IMR-90 (cell line): ENCODE data around the gene SRRM4. TPM values are rescaled to one million over a fixed set of nuclear protein-coding genes. Genes with fewer than 3 reads are reported as not detected.

ENCODE experiments used
- ATAC-seq: fragments of 200-7000 bp; cut with Tn5 transposase; 2 replicates; pipeline ENCODE4 v1.9.1; 2020; ENCODE audit warnings: low read depth, mild to moderate bottlenecking, moderate library complexity
- BruUV-seq: library from RNA; stranded (reverse); fragments of 400-500 nt; replicated peaks from 2 replicates; lab custom pipeline; 2021; lab: Mats Ljungman, UMichigan
- CTCF ChIA-PET: fragments of 300-600 bp; formaldehyde crosslinking; extraction: SDS; loops from one replicate; lab custom pipeline; 2021; ENCODE audit warnings: antibody characterized with exemption; lab: Yijun Ruan, JAX
- POLR2A ChIA-PET: fragments of 300-600 bp; sonication (Branson Sonifier 250); formaldehyde crosslinking; loops from one replicate; lab custom pipeline; 2022; ENCODE audit warnings: antibody characterized with exemption; ENCODE audit not compliant: unreplicated experiment; lab: Charles Lee
- DNase-seq: peaks from one replicate; pipeline ENCODE4 v3.0.0; 2013
- H2AFZ ChIP-seq: replicated peaks from 2 replicates; pipeline ENCODE3; 2013; ENCODE audit warnings: low read length, mild to moderate bottlenecking; ENCODE audit not compliant: poor library complexity
- H2AK5ac ChIP-seq: 2 replicates; pipeline ENCODE4 v1.6.1; 2013; ENCODE audit warnings: low read depth, low read length, inconsistent platforms
- H2AK9ac ChIP-seq: replicated peaks from 2 replicates; pipeline ENCODE3; 2013; ENCODE audit warnings: mild to moderate bottlenecking, low read depth, low read length, moderate library complexity; ENCODE audit not compliant: poor library complexity
- H2BK120ac ChIP-seq: 2 replicates; pipeline ENCODE4 v1.6.1; 2013; ENCODE audit warnings: low read depth, low read length, inconsistent platforms
- H2BK15ac ChIP-seq: 3 replicates; pipeline ENCODE4 v1.6.1; 2013; ENCODE audit warnings: low read depth, low read length, inconsistent platforms
- H2BK20ac ChIP-seq: 2 replicates; pipeline ENCODE4 v1.6.1; 2013; ENCODE audit warnings: low read depth, mild to moderate bottlenecking, inconsistent platforms, low read length, moderate library complexity
- H2BK5ac ChIP-seq: 2 replicates; pipeline ENCODE4 v1.6.1; 2013; ENCODE audit warnings: mild to moderate bottlenecking, low read depth, low read length, inconsistent platforms; ENCODE audit not compliant: poor library complexity, severe bottlenecking
- H3K14ac ChIP-seq: replicated peaks from 2 replicates; pipeline ENCODE4 v1.6.1; 2013; ENCODE audit warnings: low read depth, low read length, inconsistent platforms
- H3K18ac ChIP-seq: 2 replicates; pipeline ENCODE4 v1.6.1; 2013; ENCODE audit warnings: low read depth, low read length, control low read depth
- H3K23ac ChIP-seq: 2 replicates; pipeline ENCODE4 v1.6.1; 2013; ENCODE audit warnings: low read depth, low read length, inconsistent platforms
- H3K27ac ChIP-seq: 2 replicates; pipeline ENCODE4 v1.5.1; 2013; ENCODE audit warnings: mild to moderate bottlenecking, control low read depth, low read length; ENCODE audit not compliant: insufficient read depth
- H3K27me3 ChIP-seq: 2 replicates; pipeline ENCODE4 v1.6.1; 2013; ENCODE audit warnings: low read length; ENCODE audit not compliant: control insufficient read depth, insufficient read depth
- H3K36me3 ChIP-seq: 2 replicates; pipeline ENCODE4 v1.6.1; 2013; ENCODE audit warnings: low read length, mixed read lengths; ENCODE audit not compliant: control insufficient read depth, insufficient read depth
- H3K4ac ChIP-seq: 2 replicates; pipeline ENCODE4 v1.6.1; 2013; ENCODE audit warnings: low read depth, low read length, inconsistent platforms
- H3K4me1 ChIP-seq: 2 replicates; pipeline ENCODE4 v1.6.1; 2013; ENCODE audit warnings: low read length, mixed read lengths; ENCODE audit not compliant: control insufficient read depth, insufficient read depth
- H3K4me2 ChIP-seq: 2 replicates; pipeline ENCODE4 v1.6.1; 2013; ENCODE audit warnings: low read depth, mild to moderate bottlenecking, control low read depth, low read length, moderate library complexity
- H3K4me3 ChIP-seq: 2 replicates; pipeline ENCODE4 v1.5.1; 2013; ENCODE audit warnings: low read depth, mild to moderate bottlenecking, control low read depth, low read length, moderate library complexity; ENCODE audit not compliant: insufficient read depth
- H3K56ac ChIP-seq: 2 replicates; pipeline ENCODE4 v1.6.1; 2013; ENCODE audit warnings: low read length, inconsistent platforms; ENCODE audit not compliant: insufficient read depth; ENCODE audit errors: extremely low read depth
- H3K79me1 ChIP-seq, 2 experiments: 2 replicates each; pipeline ENCODE4 v1.6.1; 2013; ENCODE audit warnings: low read length in 2 of 2, inconsistent platforms in 1 of 2, low read depth in 1 of 2
- H3K9ac ChIP-seq: 2 replicates; pipeline ENCODE4 v1.6.1; 2013; ENCODE audit warnings: low read depth, low read length, control low read depth
- H3K9me1 ChIP-seq: 2 replicates; pipeline ENCODE4 v1.6.1; 2013; ENCODE audit warnings: low read length, inconsistent platforms; ENCODE audit not compliant: insufficient read depth
- H3K9me3 ChIP-seq: 2 replicates; pipeline ENCODE4 v1.6.1; 2013; ENCODE audit warnings: low read length; ENCODE audit not compliant: control insufficient read depth, insufficient read depth
- H4K20me1 ChIP-seq: 2 replicates; pipeline ENCODE4 v1.6.1; 2013; ENCODE audit warnings: low read length, inconsistent platforms; ENCODE audit not compliant: insufficient read depth
- H4K5ac ChIP-seq: 2 replicates; pipeline ENCODE4 v1.6.1; 2013; ENCODE audit warnings: mild to moderate bottlenecking, low read depth, low read length, control low read depth
- H4K8ac ChIP-seq, 2 experiments: 2 replicates each; pipeline ENCODE4 v1.6.1; 2013; ENCODE audit warnings: low read depth in 2 of 2, low read length in 2 of 2, control low read depth in 1 of 2, inconsistent platforms in 1 of 2
- H4K91ac ChIP-seq: 2 replicates; pipeline ENCODE4 v1.6.1; 2013; ENCODE audit warnings: low read depth, low read length, inconsistent platforms; ENCODE audit not compliant: insufficient read depth
- BHLHE40 ChIP-seq: fragments of 150-350 bp; IDR thresholded peaks from 2 replicates; pipeline ENCODE4 v1.6.1; 2016; ENCODE audit warnings: mild to moderate bottlenecking, low read depth, low read length
- CEBPB ChIP-seq: IDR thresholded peaks from 2 replicates; pipeline ENCODE4 v1.6.1; 2012; ENCODE audit warnings: low read depth, low read length, improper control_type of control experiment
- CHD1 ChIP-seq: IDR thresholded peaks from 2 replicates; pipeline ENCODE4 v1.6.1; 2012; ENCODE audit warnings: low read depth, low read length, improper control_type of control experiment
- ELK1 ChIP-seq: fragments of 150-350 bp; IDR thresholded peaks from 2 replicates; pipeline ENCODE4 v1.6.1; 2016; ENCODE audit warnings: low read depth, mild to moderate bottlenecking, low read length, moderate library complexity, borderline replicate concordance
- FOS ChIP-seq: fragments of 150-350 bp; IDR thresholded peaks from 2 replicates; pipeline ENCODE4 v1.6.1; 2016; ENCODE audit warnings: low read depth, low read length
- MAFK ChIP-seq: IDR thresholded peaks from 2 replicates; pipeline ENCODE4 v1.6.1; 2012; ENCODE audit warnings: low read depth, low read length, improper control_type of control experiment
- MAZ ChIP-seq: IDR thresholded peaks from 2 replicates; pipeline ENCODE4 v1.6.1; 2012; ENCODE audit warnings: low read depth, mild to moderate bottlenecking, low read length, improper control_type of control experiment, moderate library complexity, borderline replicate concordance
- MXI1 ChIP-seq: IDR thresholded peaks from 2 replicates; pipeline ENCODE4 v1.6.1; 2012; ENCODE audit warnings: low read depth, mild to moderate bottlenecking, low read length, moderate library complexity, borderline replicate concordance
- NFE2L2 ChIP-seq: fragments of 150-350 bp; IDR thresholded peaks from 2 replicates; pipeline ENCODE4 v1.6.1; 2016; ENCODE audit warnings: low read depth, mild to moderate bottlenecking, low read length
- POLR2A ChIP-seq: IDR thresholded peaks from 2 replicates; pipeline ENCODE4 v1.6.1; 2012; ENCODE audit warnings: mild to moderate bottlenecking, low read depth, low read length
- RAD21 ChIP-seq: IDR thresholded peaks from 2 replicates; pipeline ENCODE4 v1.6.1; 2012; ENCODE audit warnings: low read length, improper control_type of control experiment
- RCOR1 ChIP-seq: IDR thresholded peaks from 2 replicates; pipeline ENCODE4 v1.6.1; 2012; ENCODE audit warnings: mild to moderate bottlenecking, low read length, improper control_type of control experiment; ENCODE audit not compliant: insufficient replicate concordance
- RFX5 ChIP-seq: IDR thresholded peaks from 2 replicates; pipeline ENCODE4 v1.8.0; 2012; ENCODE audit warnings: low read depth, mild to moderate bottlenecking, low read length, moderate library complexity
- SMC3 ChIP-seq: fragments of 150-350 bp; IDR thresholded peaks from 2 replicates; pipeline ENCODE4 v1.6.1; 2016; ENCODE audit warnings: low read depth, mild to moderate bottlenecking, antibody characterized with exemption, low read length, moderate library complexity
- WGBS, 2 experiments: methylation state at CpG; one replicate each; pipeline versions ENCODE4 v1.1.5 to v1.1.7; 2013; ENCODE audit warnings: missing lambda C conversion rate in 2 of 2; ENCODE audit not compliant: insufficient read length in 1 of 2; ENCODE audit errors: extremely low coverage in 2 of 2; 5-methylcytosine and 5-hydroxymethylcytosine counted together
- dilution Hi-C: fragments of 300-500 bp; cut with HindIII; formaldehyde crosslinking; loops from one replicate; pipeline ENCODE4 v1.14.3; 2018; ENCODE audit warnings: low sequenced_read_pairs; ENCODE audit not compliant: unreplicated experiment
- in situ Hi-C: fragments of 300-500 bp; cut with MboI; formaldehyde crosslinking; loops from 3 replicates; pipeline ENCODE4 v1.14.3; 2019; ENCODE audit warnings: low sequenced_read_pairs, inconsistent platforms, mixed read lengths
- intact Hi-C: fragments of 100-400 bp; cut with micrococcal nuclease; formaldehyde crosslinking; loops from 2 replicates; pipeline ENCODE4 v1.10.0; 2022
- polyA plus RNA-seq, 3 experiments: library from polyadenylated mRNA; depleted of rRNA; stranded (reverse); fragments of >200 nt; gene quantifications; 2 replicates each; pipeline ENCODE4 v1.2.3, GENCODE V29; 2012; ENCODE audit warnings: low replicate concordance in 1 of 3
- total RNA-seq: library from RNA; depleted of rRNA; stranded (reverse); fragments of >200 nt; gene quantifications from 2 replicates; pipeline ENCODE4 v1.2.3, GENCODE V29; 2012
- TF ChIP-seq, protein P1 (sequence below): conservative IDR thresholded peaks from 2 replicates; pipeline ENCODE4 v1.5.1; 2012; ENCODE audit warnings: mild to moderate bottlenecking, low read depth, low read length, improper control_type of control experiment
- TF ChIP-seq, protein P2 (sequence below): fragments of 150-350 bp; IDR thresholded peaks from 2 replicates; pipeline ENCODE4 v1.6.1; 2017; ENCODE audit warnings: mild to moderate bottlenecking, antibody characterized with exemption, low read length, low read depth

SRRM4 gene
- total and polyA plus RNA-seq, 2 of the 4 experiments (the other 2 are of a cell fraction) = not detected

- WGBS, 2 experiments = no CpG with 5 or more reads among the region's 2 CpGs
- DNase-seq (no peak), ATAC-seq (no peak)
- Histone ChIP-seq H3K79me1 (no peaks in the 10 kb centered on the region), H3K18ac (no peak overlapping the region), H3K14ac (no peak overlapping the region), H2AK5ac (no peak overlapping the region), H4K20me1 (no peaks in the 10 kb centered on the region), H3K4me3 (no peak overlapping the region), H4K91ac (no peak overlapping the region), H3K9ac (no peak overlapping the region), H3K4me2 (no peak overlapping the region), H2AFZ (no peak overlapping the region), H4K8ac (no peak overlapping the region), H2BK5ac (no peak overlapping the region), H3K9me1 (no peaks in the 10 kb centered on the region), H3K23ac (no peak overlapping the region), H2AK9ac (no peak overlapping the region), H3K36me3 (no peaks in the 10 kb centered on the region), H3K56ac (no peak overlapping the region), H2BK15ac (no peak overlapping the region), H2BK20ac (no peak overlapping the region), H2BK120ac (no peak overlapping the region), H3K4me1 (no peaks in the 10 kb centered on the region; the same call in 1 of the 2 replicates), H3K4ac (no peak overlapping the region), H3K27ac (no peak overlapping the region), H3K9me3 (no peaks in the 10 kb centered on the region), H4K5ac (no peak overlapping the region), H3K27me3 (no peaks in the 10 kb centered on the region)
- no peak for TF ChIP-seq SMC3
- TF ChIP-seq MXI1 = no peak
- no peak for TF ChIP-seq NFE2L2
- TF ChIP-seq RAD21 = no peak
- no peak for TF ChIP-seq RFX5
- no peak for TF ChIP-seq MAFK
- no peak for TF ChIP-seq POLR2A
- no peak for TF ChIP-seq CHD1
- no peak for TF ChIP-seq RCOR1
- TF ChIP-seq, protein P1, sequence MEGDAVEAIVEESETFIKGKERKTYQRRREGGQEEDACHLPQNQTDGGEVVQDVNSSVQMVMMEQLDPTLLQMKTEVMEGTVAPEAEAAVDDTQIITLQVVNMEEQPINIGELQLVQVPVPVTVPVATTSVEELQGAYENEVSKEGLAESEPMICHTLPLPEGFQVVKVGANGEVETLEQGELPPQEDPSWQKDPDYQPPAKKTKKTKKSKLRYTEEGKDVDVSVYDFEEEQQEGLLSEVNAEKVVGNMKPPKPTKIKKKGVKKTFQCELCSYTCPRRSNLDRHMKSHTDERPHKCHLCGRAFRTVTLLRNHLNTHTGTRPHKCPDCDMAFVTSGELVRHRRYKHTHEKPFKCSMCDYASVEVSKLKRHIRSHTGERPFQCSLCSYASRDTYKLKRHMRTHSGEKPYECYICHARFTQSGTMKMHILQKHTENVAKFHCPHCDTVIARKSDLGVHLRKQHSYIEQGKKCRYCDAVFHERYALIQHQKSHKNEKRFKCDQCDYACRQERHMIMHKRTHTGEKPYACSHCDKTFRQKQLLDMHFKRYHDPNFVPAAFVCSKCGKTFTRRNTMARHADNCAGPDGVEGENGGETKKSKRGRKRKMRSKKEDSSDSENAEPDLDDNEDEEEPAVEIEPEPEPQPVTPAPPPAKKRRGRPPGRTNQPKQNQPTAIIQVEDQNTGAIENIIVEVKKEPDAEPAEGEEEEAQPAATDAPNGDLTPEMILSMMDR = no peak
- no peak for TF ChIP-seq MAZ
- TF ChIP-seq, protein P2, sequence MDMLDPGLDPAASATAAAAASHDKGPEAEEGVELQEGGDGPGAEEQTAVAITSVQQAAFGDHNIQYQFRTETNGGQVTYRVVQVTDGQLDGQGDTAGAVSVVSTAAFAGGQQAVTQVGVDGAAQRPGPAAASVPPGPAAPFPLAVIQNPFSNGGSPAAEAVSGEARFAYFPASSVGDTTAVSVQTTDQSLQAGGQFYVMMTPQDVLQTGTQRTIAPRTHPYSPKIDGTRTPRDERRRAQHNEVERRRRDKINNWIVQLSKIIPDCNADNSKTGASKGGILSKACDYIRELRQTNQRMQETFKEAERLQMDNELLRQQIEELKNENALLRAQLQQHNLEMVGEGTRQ = no peak
- no peak for TF ChIP-seq CEBPB
- TF ChIP-seq ELK1 = no peak
- no peak for TF ChIP-seq BHLHE40
- TF ChIP-seq FOS = no peak
- in situ Hi-C loops (no loop called here), dilution Hi-C loops (no loop called here), intact Hi-C loops (no loop called here)
- ChIA-PET CTCF (interaction anchor here (1.3 kb wide), 1 partner anchor 22 kb away, joined by 3 read pairs; no protein-coding TSS in a partner anchor), POLR2A (no interaction called here)
- no TSS peak for BruUV-seq
Observed at GRCh38 chr12:119204131-119204530, 222.8 kb downstream of the SRRM4 start.
